Subcutaneous abdominal adipose tissue (tissue), 5 donors: ENCODE data around the gene PTTG2.

Source experiments
- H3K27ac ChIP-seq: one replicate; pipeline ENCODE4 v1.7.0; 2013; ENCODE audit warnings: low read depth, mild to moderate bottlenecking, inconsistent platforms, low read length, moderate library complexity
- H3K27me3 ChIP-seq, 5 donors: one replicate each; pipeline ENCODE4 v1.7.0; 2013; ENCODE audit warnings: low read length in 5 of 5, inconsistent platforms in 1 of 5; ENCODE audit not compliant: control insufficient read depth in 5 of 5, insufficient read depth in 4 of 5
- H3K36me3 ChIP-seq, 5 donors: one replicate each; pipeline ENCODE4 v1.7.0; 2013; ENCODE audit warnings: low read length in 5 of 5; ENCODE audit not compliant: control insufficient read depth in 5 of 5, insufficient read depth in 5 of 5
- H3K4me1 ChIP-seq, 5 donors: one replicate each; pipeline ENCODE4 v1.7.0; 2013; ENCODE audit warnings: low read length in 5 of 5, mild to moderate bottlenecking in 3 of 5, moderate library complexity in 1 of 5; ENCODE audit not compliant: control insufficient read depth in 5 of 5, insufficient read depth in 5 of 5
- H3K4me3 ChIP-seq, 5 donors: one replicate each; pipeline ENCODE4 v1.7.0; 2013; ENCODE audit warnings: low read length in 5 of 5, low read depth in 1 of 5
- H3K9ac ChIP-seq, 5 donors: one replicate each; pipeline ENCODE4 v1.7.0; 2013; ENCODE audit warnings: low read length in 5 of 5, mild to moderate bottlenecking in 4 of 5, moderate library complexity in 3 of 5
- H3K9me3 ChIP-seq, 5 donors: one replicate each; pipeline ENCODE4 v1.7.0; 2013; ENCODE audit warnings: low read length in 5 of 5; ENCODE audit not compliant: control insufficient read depth in 5 of 5
- donor health status: healthy.
- donor health status: healthy.
- donor health status: healthy.
- donor health status: healthy.
- donor health status: healthy.

The PTTG2 gene

GRCh38 chr4:37982736-37983135 is 22.5 kb downstream of the PTTG2 start:
- no peak overlapping the region for H3K4me3 ChIP-seq
- H3K27ac ChIP-seq, result no peak overlapping the region
- no peaks in the 10 kb centered on the region for H3K9me3 ChIP-seq
- peaks cover 0 to 18% (median 9%) of the 10 kb centered on the region in 5 donors for H3K4me1 ChIP-seq
- H3K9ac ChIP-seq, result no peak overlapping the region
- H3K36me3 ChIP-seq, result no peaks in the 10 kb centered on the region
- H3K27me3 ChIP-seq, result no peaks in the 10 kb centered on the region

GRCh38 chr4:37983951-37984350 is 23.8 kb downstream of the PTTG2 start:
- H3K4me1 ChIP-seq, result peaks cover 0 to 14% (median 0%) of the 10 kb centered on the region in 5 donors
- H3K9me3 ChIP-seq, result no peaks in the 10 kb centered on the region
- no peak overlapping the region for H3K27ac ChIP-seq
- H3K4me3 ChIP-seq, result no peak overlapping the region
- H3K9ac ChIP-seq, result no peak overlapping the region
- H3K27me3 ChIP-seq, result no peaks in the 10 kb centered on the region
- H3K36me3 ChIP-seq, result no peaks in the 10 kb centered on the region

- no peaks in the 10 kb centered on the region for H3K36me3 ChIP-seq
- H3K27me3 ChIP-seq, result no peaks in the 10 kb centered on the region
- no peaks in the 10 kb centered on the region for H3K9me3 ChIP-seq
- H3K9ac ChIP-seq, result no peak overlapping the region
- peaks cover 0 to 31% (median 9%) of the 10 kb centered on the region in 5 donors for H3K4me1 ChIP-seq
- no peak overlapping the region for H3K27ac ChIP-seq
- no peak overlapping the region for H3K4me3 ChIP-seq
Measured at GRCh38 chr4:37985730-37986275, 25.6 kb downstream of the PTTG2 start.

- H3K27me3 ChIP-seq, result no peaks in the 10 kb centered on the region
- H3K36me3 ChIP-seq, result no peaks in the 10 kb centered on the region
- no peak overlapping the region for H3K4me3 ChIP-seq
- H3K9ac ChIP-seq, result no peak overlapping the region
- peaks cover 0 to 37% (median 9%) of the 10 kb centered on the region in 5 donors for H3K4me1 ChIP-seq
- no peaks in the 10 kb centered on the region for H3K9me3 ChIP-seq
- peak overlapping the region; percentile 54 for H3K27ac ChIP-seq
Measured at GRCh38 chr4:37988670-37989069, 28.5 kb downstream of the PTTG2 start.

GRCh38 chr4:37989398-37990260 is 29.4 kb downstream of the PTTG2 start:
- Histone ChIP-seq H3K9me3 (no peaks in the 10 kb centered on the region), H3K36me3 (no peaks in the 10 kb centered on the region), H3K27ac (peak overlapping the region; percentile 54), H3K27me3 (no peaks in the 10 kb centered on the region), H3K4me1 (peaks cover 0 to 39% (median 9%) of the 10 kb centered on the region in 5 donors), H3K9ac (peak overlapping the region in 1 of 5 donors; percentile 21), H3K4me3 (no peak overlapping the region)

GRCh38 chr4:37990731-37991245 is 30.6 kb downstream of the PTTG2 start:
- Histone ChIP-seq H3K36me3 (no peaks in the 10 kb centered on the region), H3K9me3 (no peaks in the 10 kb centered on the region), H3K9ac (peak overlapping the region in 1 of 5 donors; percentile 26), H3K27me3 (no peaks in the 10 kb centered on the region), H3K27ac (peak overlapping the region; percentile 54), H3K4me3 (no peak overlapping the region), H3K4me1 (peaks cover 0 to 48% (median 9%) of the 10 kb centered on the region in 5 donors)

- peaks cover 0 to 48% (median 9%) of the 10 kb centered on the region in 5 donors for H3K4me1 ChIP-seq
- H3K9ac ChIP-seq, result no peak overlapping the region
- H3K27me3 ChIP-seq, result no peaks in the 10 kb centered on the region
- no peaks in the 10 kb centered on the region for H3K9me3 ChIP-seq
- no peaks in the 10 kb centered on the region for H3K36me3 ChIP-seq
- H3K4me3 ChIP-seq, result no peak overlapping the region
- peak overlapping the region; percentile 54 for H3K27ac ChIP-seq
Measured at GRCh38 chr4:37991623-37992410, 31.6 kb downstream of the PTTG2 start.

- Histone ChIP-seq H3K9me3 (no peaks in the 10 kb centered on the region), H3K4me3 (no peak overlapping the region), H3K27me3 (no peaks in the 10 kb centered on the region), H3K27ac (no peak overlapping the region), H3K9ac (no peak overlapping the region), H3K36me3 (no peaks in the 10 kb centered on the region), H3K4me1 (peaks cover 0 to 43% (median 9%) of the 10 kb centered on the region in 5 donors)
Measured at GRCh38 chr4:37993806-37994205, 33.6 kb downstream of the PTTG2 start.

GRCh38 chr4:37994569-37994968 is 34.4 kb downstream of the PTTG2 start:
- Histone ChIP-seq H3K27me3 (no peaks in the 10 kb centered on the region), H3K4me3 (no peak overlapping the region), H3K4me1 (peaks cover 0 to 37% (median 5%) of the 10 kb centered on the region in 5 donors), H3K9ac (no peak overlapping the region), H3K9me3 (no peaks in the 10 kb centered on the region), H3K27ac (no peak overlapping the region), H3K36me3 (no peaks in the 10 kb centered on the region)
